Measurements from ENCODE around the gene CLEC2L.

Gene CLEC2L

GRCh38 chr7:139557857-139558581 lies 34.5 kb downstream of the CLEC2L start:
- DNase-seq, result no peak

- no peak for DNase-seq
Observed at GRCh38 chr7:139559364-139560105, 36.0 kb downstream of the CLEC2L start.

GRCh38 chr7:139560199-139560598 lies 36.7 kb downstream of the CLEC2L start:
- no peak for DNase-seq

GRCh38 chr7:139560678-139561077 lies 37.2 kb downstream of the CLEC2L start:
- DNase-seq, result peak; percentile 94

DNA sequence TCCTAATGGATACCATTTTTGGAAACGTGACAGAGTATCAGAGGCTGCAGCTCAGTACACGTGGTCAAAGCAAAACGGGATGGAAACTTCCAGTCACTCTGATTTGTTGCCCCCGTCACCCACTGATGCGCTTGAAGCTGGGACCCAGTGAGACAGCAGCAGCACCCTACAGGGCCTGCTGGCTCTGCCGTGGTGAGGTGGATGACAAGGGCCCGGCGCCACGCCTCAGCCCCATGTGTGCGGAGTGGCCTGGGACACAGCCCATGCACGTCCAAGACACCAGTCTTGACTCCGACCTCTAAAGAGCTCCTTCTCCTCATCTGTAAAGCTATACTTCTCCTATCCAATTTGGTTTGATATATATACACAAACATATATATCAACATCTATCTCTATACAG lies 39.0 kb downstream of the CLEC2L start:
- DNase-seq, result no peak

DNA sequence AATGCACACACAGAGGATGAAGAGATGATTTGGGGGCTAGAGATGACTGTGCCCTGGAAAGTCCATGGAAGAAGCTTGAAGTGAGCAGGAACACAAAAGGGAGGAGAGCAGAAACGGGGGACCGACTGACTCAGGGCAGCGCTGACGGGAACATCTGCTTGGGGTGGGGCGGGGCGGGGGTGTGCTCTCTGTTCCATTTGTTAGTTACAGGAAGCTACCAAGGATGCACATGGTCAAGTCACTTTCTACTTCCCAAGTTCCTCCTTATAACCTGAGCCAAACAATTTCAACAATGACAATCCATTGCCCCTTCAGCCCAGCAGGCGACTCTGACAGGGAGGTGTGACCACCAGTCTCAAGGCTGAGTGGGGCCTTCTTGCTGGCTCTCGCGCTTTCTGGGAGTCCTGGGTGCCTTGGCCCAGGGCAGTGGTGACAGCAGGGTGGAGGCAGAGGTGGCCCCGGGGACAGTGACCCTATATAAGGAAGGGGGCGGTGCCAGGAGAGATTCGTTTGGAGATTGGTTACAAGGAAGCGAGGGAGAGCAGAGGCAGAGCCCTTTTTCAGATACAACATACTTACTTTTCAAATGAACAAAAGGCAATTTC lies 39.6 kb downstream of the CLEC2L start:
- DNase-seq, result no peak

DNA sequence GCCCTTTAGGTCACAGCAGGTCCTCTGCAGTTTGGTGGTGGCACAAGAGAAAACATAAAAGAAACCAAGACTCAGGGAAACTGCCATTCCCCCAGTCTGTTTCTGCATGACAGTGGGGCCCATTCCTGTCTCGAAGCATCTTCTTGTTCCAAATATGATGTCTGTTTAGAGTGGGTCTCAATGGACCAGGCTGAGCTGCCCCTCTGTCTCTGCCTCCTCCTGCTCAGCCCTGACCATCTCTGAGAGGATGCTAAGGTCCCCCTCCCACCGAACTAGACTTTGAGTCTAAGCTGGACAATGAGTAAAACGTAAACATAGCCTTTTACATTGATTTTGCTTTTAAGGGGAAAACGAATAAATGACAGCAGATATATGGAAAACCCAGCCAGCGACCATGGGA lies 40.4 kb downstream of the CLEC2L start:
- no peak for DNase-seq

DNA sequence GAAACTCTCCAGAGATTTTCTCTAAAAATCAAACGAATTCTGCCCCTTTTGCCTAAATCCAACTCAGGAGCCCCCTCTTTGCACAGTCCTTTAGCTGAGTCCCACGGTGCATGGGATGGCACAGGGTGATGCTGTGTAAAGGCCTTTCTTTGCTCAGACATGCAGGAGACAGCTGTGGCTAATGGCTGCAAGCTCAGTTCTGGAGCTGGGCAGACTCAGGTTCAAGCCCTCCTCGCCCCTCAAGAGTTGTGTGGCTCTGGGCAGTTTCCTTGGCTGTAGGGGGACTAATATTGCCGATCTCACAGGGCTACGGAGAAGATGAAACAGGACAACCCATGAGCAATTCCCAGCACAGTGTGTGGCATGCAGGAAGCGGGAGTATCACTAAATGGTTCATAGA lies 42.6 kb downstream of the CLEC2L start:
- no peak for DNase-seq

DNA sequence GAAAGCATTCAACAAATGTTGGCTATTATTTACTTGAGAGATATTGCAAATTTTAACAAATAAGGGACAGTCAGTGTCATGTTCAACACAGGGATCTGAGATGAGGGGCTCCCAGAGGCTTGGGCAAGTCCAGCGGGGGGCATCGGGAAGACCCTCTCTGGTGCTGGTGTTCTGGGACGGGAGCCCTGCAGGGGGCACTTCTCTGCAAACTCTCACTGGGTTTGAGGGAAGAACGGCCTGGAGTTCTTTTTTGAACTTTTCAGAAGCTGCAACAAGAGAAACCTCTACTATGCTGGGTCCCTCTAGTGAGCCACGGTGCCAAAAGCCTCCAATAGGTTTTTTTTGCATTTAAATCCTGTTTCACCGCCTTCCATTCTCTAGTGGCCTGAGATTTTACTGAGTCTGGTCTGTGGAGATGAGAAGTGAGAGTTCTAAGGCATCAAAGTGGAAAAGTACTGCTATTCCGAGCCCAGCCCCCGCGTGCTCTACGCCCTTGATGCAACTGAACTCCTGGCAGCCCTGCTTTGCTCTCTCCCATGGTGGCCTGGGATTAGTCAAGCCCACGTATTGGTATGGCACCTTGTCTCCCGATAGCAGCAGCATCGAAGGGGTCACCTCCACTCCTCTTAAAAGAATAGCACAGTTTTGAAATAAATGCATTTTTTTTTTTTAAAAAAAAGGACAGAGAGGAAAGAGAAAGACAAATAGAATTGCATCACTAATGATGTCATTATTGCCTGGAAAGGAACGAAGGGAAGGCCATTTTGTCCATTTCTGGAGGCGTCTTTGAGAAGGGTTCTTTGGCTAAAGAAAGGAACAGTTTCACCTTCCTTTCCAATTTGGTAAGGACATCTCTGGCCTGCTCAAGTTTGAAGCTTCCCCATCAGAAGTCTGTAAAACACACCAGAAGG lies 43.5 kb downstream of the CLEC2L start:
- DNase-seq, result no peak

DNA sequence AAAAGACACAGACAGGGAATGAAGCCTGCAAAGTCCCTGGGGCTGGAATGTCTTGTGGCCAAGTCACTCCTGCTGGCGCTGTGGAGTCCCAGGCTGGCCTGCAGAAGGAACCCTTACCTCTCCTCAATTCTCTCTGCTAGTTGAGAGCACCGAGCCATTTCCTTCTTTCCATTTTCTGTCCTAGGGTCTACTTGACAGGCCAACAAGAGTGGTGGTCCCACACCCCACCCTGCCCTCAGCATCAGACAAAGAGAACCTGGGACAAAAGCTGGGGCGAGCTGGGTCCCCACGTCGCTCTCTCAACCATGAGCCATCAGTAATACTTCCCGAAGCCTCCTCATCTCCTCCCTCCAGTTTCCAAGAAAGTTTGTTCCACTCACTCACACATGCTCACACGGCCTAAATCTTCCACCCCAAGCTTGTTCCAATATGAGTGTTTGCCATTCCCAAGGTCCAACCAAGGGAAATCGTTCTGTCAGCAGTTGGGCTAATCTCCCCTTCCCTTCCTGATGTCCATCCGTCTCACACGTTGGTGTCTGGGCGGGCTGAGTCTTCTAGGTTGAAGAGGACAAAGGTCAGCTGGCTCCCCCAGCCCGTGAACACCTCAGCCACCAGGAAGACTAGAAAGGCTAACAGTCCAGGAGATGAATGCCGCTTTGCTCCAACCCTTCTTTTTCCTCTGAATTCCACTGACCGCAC lies 44.3 kb downstream of the CLEC2L start:
- DNase-seq, result no peak

GRCh38 chr7:139568346-139568675 lies 44.8 kb downstream of the CLEC2L start:
- no peak for DNase-seq

- DNase-seq, result no peak
Observed at GRCh38 chr7:139568813-139569490, 45.5 kb downstream of the CLEC2L start.

DNA sequence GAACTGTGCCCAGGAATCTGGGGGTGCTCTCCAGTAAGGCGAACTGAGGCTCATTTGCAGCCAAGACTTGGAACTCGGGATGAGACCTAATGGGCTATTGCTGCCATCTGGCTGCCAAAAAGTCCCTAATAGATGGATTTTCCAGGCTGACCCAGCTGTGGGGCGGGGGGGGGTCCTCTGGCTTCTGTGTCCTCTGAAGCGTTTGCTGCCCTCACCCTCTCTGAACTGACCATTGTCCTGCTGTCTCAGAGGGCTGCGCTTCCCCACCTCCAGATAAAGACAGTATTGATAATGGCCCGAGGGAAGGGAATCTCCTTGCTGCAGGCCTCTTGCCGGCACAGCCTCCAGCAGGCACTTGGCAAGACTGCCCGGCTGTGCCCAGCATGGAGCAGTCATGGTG lies 46.6 kb downstream of the CLEC2L start:
- DNase-seq, result no peak

DNA sequence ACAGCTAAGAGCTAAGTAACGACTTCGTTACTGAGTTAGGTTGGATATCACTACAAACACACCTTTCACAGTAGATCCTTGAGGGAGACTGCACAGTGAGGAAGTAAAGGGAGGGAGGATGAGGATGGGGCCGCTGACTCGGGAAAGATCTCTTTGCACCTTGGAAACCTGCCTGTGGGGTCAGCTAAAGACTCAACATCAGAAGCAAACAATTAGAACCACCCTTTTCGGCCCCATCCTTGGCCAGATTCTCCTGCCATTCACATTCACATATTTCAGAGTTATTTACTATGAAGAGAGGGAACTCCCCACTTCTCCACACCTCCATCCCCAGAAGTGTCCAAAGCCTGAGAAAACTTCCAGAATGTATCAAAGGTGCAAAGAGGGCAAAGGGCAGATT lies 47.1 kb downstream of the CLEC2L start:
- DNase-seq, result no peak

DNA sequence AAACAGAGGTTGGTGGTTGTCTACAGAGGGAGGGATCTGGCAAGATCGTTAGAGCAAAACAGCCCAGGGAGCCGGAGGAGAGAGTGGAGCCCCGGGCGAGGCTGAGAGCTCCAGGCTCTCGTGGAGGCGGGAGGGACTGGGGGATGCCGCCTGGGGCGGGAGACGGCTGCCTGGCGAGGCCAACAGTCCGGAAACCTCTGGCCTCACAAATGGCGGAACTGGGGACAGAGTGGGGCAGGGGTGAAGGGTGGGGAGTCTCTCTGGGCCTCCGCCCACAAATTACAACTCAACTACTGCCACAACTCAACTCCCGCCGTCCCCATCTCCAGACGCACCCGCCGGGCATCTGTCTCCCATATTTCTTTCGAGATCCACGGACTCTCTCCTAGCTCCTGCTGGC lies 47.7 kb downstream of the CLEC2L start:
- no peak for DNase-seq

- DNase-seq, result no peak
Observed at GRCh38 chr7:139571651-139572050, 48.2 kb downstream of the CLEC2L start.

- DNase-seq, result no peak
Observed at GRCh38 chr7:139572071-139572470, 48.6 kb downstream of the CLEC2L start.

GRCh38 chr7:139572704-139573385 lies 49.4 kb downstream of the CLEC2L start:
- DNase-seq, result no peak

DNA sequence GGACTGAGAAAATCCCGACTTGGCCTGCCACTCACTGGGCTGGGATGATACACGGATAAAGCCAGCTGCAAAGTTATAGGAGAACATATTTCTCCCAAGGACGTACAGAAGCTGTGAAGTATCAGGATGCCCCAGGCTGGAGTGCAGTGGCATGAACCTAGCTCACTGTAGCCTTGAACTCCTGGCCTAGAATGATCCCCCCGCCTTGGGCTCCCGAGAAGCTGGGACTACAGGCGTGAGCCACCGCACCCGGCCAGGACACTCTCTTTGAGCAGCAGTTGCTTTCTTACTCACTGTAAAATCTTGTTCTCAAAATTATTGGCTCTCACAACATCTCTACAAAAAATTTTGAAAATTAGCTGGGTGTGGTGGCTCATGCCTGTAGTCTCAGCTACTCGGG lies 50.4 kb downstream of the CLEC2L start:
- no peak for DNase-seq

DNA sequence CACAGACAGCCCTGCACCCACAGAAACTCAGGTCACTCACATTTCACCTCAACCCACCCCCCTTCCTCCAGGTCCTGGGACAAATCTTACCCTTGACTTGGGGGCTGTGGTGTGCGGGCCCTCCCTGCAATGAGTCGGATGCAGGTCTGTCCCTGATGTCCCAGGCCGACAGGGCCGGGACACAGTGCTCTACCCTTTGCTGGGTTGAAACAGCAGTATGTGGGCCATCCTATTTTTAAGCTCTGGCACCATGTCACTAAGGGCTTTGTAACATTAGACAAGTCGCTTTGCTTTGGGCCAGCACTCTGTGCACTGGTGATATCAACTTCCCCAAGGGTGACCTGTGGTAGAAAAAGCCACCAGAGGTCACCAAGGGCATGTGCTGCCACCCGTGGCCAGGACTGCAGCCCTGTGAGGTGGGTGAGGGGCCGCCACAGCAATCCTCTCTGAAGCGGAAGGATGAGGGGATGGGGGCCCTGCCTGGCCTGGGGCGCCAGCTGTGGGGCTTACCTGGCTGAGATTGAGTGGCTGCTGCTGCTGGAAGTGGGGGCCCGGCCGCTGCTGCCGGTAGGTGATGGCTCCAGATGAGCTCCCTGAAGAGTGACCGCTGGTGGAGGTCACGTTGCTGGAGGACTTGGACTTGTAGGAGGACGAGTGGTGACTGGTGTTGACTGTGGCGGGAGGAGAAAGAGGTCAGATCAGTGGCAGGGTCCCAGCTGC lies 51.3 kb downstream of the CLEC2L start:
- no peak for DNase-seq

DNA sequence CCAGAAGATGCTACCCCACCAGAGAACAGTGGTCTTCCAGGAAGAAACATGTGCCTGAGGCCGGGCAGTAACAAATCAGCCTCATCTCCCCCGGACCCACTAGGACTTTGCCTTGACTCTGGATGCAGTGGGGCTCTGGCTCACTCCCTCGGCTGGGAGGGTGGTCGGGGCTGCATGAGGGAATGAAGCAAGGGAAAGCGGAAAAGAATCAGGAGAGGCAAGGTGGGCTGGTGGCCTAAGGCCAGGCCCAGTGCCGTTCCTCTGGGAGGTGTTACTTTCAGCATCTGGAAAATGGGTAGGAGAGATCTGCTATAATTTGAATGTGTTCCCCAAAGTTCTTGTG lies 51.8 kb downstream of the CLEC2L start:
- DNase-seq, result no peak
